Ammon's horn (tissue), 1 donor: ENCODE measurements around the gene ZDHHC14.
A peak's percentile ranks its signal among the peaks of the same experiment; 100 is the strongest.

Source experiments
- DNase-seq: peaks from one replicate; pipeline ENCODE4 v3.0.0-alpha.2; 2016; ENCODE audit warnings: low spot score

ZDHHC14 gene

DNA sequence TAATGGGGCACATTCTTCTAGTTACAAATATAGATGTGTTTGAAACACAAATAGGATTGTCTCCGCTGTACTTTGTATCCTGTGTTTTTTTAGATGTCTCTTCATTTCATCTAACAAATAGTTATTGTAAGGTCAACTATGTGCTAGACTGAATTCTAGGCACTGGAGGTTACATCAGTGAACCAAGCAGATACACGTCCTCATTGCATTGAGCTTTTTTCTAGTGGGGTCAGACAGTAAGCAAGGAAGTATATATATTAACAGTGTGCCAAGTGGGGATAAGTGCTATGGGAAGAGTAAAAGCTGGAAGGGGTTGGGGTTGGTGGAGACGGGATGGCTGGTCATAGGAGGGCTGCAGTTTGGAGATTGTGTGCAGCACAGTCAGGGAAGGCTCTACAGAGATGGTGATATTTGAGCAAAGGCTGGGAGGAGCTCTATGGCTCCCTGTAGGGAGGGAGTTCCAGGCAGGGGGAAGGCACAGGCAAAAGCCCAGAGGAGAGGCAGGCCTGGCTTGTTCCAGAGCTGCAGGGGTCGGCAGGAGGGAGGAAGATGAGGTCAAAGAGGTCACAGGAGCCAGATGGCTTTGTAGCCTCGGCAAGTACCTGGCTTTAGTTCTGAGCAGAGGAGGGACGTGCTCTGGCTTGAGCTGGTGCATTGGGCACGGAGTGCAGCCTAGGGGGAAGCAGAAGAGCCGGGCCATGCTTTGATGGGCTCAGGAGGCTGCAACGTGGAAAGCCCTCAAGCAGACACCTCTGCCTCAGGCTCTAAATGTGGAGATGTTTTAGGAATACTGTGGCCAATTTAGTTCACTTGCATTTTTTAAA lies 152.3 kb downstream of the ZDHHC14 start:
- no peak for DNase-seq

DNA sequence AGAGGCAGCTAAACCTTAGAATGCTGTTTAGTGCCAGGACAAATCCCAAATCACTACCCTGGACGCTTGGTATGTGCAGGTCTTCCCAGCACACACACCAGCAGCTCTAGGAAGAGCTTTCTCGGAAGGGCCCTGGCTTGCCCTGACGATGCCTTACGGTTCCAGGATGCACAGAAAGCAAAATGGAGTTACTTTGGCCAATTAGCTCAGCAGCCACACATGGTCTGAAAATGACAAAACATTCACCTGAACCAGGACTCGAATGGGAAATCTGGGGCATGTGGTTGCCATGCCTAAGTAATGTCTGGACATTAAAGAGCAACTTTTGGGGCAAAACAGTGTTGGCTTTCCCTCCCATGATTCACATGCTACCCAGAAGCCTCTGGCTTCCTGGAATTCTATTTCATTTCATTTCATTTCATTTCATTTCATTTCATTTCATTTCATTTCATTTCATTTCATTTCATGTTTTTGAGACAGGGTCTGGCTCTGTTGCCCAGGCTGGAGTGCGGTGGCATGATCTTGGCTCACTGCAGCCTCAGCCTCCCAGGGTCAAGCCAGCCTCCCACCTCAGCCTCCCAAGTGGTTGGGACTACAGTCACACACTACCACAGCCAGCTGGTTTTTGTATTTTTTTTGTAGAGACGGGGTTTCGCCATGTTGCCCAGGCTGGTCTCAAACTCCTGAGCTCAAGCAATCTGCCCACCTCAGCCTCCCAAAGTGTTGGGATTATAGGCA lies 153.3 kb downstream of the ZDHHC14 start:
- no peak for DNase-seq

DNA sequence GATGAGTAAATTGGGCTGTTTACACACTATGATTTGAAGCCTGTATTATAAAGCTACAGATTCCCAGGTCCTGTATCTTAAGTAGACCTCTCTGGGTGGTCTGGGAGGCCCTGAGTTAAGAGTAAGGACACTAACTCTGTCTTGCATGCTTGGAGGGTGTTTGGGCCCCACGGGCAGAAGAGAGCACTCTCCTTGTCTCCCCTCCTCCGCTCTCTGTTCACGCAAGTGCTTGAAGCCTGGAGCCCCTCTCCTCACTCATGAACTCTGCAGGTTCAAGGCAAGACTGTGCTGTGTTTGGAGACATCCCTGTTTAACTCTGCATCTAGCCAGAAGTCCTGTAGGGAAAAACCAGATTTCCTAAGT lies 154.0 kb downstream of the ZDHHC14 start:
- DNase-seq: no peak

DNA sequence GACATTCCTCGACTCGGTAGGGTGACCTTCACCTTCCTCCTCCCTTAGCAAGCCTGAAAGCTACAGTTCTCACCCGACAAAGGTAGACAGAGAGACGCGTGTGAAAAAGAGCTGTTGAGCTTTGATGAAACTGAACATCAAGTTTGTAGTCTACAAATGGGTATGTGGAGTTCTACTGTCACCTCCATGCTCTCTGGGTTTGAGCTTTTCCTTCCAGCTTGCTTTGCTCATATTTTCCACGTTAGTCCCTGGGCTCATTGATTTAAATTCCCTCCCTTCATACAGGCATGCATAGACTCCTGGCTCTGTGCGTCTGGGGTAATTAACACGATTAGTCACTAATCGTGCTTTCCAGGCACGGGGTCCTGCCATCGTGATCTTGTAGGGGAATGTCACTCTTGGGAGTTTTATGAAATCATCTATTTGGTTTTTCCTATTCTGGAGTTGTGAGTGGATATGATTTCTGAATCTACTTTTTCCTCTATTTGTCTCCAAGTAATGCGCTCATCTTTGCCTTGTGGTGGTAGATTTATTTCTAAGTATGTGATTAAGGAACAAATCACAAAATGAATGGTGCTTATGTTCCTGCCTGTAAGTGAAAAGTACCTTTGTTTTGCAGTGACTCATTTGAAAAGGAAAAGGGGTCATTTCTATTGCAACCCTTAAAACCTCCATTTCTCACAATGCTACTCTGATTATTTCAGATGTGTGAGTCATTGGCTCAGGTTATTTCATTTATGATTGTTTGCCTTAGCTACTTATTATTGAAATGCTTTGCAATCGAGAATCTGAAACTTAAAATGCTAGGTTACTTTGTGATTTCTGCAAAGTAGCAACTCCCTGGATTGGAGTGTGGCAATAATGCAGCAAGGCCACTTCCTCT lies 154.6 kb downstream of the ZDHHC14 start:
- DNase-seq: no peak

DNA sequence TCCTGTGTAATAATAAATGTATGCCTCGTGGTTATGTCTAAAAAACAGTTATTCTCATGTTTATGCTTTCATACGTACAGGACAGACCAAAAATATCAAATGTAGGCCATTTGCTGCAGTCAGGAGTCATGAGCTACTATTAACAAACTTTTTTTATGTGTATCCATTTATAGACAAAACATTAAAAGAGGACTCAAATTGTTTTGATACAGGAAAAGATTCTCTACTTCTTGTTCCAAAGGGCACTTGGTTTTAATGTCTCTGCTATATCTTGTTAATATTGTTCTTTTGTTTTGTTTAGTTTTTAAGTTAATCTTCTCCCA lies 155.2 kb downstream of the ZDHHC14 start:
- DNase-seq: no peak

DNA sequence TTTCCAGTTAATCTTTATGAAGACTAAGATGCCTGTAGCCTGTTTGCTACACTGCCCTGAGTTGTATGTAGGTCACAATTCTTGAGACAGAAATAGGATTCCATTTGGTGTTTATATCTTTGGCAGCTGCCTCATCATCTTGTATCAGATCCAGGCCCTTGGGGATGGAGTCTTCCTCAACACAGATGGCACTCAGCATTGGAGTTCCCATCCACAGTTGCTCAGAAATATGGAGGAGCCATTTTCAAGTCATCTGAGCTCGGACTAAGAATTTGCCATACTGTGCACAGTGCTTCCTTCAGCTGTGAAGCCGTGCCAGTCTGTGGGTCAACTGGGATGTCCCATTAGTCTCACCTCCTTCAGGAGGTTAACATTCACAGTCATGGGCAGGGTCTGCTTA lies 156.6 kb downstream of the ZDHHC14 start:
- DNase-seq: no peak

DNA sequence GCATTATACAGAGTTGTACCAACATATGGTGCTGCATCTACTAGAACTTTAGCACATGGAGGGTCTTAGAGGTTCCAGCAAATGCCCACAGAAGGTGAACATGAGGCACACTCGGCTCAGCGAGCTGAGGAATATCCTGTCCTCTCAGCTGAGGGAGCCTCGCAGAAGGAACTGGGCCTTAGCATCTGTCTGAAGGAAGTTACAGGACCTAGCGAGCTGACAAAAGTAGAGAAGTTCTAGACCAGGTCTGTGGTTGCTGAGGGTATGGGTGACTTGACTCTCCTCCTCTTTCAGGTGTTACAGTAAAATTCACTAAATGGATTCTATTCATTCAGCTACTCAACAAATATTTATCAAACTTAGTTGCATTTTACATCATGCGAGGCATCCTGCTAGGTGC lies 157.2 kb downstream of the ZDHHC14 start:
- DNase-seq: no peak

DNA sequence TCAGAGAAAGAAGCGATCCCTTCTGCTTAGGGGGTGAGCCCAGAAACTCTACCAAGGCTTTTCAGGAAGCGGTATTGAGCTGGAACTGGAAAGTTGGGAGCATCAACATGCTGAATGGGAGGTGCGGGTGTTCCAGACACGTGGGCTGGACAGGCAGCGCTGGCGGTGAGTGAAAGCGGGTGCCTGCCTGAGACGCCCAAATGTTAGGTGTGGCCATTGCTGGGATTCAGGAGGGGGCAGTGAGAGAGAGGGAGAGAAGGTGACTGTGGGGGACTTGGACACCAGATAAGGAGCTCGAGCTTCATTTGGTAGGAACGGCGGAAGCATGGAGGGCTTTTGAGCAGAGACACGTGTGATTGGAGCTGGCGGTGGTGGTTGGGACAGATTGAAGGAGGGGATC lies 157.7 kb downstream of the ZDHHC14 start:
- no peak for DNase-seq

DNA sequence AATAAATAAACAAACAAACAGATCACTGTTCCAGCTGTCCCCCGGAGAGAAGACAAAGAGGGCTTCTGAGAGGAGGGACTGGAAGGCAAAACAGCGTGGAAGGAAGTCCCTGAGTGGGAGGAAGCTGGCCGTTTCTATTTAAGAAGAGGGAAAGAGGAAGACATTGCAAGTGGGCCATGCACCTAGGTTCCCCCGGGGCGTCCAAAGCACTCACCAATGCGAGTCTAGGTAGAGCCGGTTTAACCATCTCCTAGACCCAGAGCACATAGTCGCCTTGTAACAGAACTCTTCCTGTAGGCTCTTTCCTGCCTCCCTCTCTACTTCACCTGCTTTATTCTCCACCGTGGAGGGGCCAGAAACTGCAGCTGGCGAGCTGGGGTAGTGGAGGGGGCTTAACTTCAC lies 158.4 kb downstream of the ZDHHC14 start:
- DNase-seq: peak; percentile 68

DNA sequence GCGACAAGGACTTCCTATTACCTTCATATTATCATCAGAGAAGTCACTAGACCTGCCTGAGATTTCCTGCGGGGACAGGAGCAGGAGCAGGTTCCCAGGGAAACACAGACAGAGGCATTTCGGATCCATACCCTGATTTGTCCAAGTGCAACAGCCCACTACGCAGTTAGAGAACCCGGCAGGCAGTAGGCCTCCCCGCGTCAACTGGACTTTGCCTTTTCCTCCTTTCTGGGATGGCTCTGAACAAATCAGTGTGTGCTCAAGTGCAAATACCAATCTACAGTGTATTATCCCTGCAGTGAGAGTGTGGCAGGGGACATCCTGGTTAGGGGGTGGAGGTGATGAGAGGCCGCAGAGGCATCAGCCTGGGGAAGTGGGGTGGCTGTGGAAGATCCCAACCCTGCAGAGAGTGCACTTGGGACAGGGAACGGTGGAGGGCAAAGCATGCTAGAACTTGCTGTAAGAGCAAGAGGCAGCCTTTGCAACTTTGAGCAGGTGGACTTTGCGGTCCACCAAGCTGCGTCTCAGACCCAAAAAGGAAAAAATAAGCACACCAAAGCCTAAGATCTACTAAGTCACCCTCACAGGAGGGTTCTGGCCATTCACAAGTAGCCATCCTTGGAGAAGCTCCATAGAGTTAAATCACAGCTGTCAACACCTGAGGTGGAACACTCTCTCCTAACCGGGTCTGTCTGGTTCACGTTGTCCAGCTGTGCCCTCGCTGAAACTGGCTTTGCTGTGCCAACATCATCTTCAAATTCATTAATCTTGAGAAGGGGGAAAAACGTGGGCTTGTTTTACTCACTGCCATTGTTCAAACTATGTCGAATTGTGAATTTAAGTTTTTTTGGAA lies 159.1 kb downstream of the ZDHHC14 start:
- no peak for DNase-seq

DNA sequence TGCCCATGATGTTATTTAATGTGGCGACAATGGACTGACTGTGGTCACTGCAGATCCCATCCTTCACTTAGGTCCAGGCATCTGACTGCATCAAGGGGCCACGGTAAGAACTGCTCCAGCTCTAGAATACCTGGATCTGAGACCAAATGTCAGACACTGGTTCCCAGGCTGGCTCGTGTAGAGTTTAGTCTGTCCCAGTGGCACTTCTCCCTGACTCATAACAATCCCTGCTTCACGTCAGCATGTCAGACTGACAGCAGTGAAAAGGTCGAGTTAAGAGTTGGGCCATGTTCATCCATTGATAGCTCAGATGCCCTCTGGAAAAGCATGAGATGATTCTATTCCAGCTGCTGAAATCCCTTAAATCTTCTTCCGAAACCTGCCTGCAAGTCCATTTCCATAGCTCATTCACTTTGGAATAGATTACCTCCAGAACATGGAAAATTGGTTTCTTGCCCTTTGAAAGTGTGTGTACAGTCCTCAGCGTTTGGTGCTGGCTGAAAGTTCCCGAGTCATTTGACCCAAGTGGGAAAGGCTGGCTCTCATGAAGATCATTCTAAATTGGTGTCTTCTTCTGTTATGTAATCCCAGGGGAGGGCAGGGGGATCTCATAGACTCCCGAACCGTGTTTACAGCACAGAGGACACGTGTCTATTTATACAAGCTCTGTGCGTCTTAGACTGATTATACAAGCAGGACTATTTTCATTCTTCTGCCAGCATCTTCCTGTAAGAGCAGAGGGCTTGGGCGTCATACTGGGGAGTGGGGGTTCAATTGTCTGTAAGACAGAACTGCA lies 160.8 kb downstream of the ZDHHC14 start:
- no peak for DNase-seq

DNA sequence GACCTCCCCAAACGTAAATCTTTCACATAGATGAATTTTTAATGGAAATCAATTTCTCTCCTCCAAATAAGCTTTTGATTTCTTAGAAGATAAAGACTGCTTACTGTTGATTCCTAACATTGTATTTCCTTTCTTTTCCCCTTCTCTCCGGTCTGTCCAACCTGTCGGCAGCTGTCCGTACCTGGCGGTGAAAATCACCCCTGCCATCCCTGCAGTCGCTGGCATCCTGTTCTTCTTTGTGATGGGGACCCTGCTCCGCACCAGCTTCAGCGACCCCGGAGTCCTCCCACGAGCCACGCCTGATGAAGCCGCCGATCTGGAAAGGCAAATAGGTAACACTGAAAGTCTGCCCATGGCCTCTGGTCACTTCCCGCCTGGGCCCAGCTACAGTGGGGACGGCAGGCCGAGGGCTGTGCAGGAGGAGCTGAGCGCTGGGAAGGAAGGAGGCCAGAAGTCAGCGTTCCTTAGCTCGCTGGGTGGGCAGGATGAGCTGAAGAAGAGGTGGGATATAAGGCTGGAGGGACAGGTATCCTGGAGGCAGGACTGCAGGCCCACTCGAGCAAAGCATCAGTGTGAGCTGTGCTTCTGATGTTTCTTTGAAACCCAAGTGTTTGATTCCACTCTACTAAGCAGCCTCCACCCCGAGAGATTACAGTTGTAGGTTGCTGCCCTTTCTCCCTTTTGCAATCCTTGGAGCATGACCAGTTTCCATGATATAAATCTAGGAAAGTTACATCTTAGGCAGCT lies 161.6 kb downstream of the ZDHHC14 start:
- no peak for DNase-seq

DNA sequence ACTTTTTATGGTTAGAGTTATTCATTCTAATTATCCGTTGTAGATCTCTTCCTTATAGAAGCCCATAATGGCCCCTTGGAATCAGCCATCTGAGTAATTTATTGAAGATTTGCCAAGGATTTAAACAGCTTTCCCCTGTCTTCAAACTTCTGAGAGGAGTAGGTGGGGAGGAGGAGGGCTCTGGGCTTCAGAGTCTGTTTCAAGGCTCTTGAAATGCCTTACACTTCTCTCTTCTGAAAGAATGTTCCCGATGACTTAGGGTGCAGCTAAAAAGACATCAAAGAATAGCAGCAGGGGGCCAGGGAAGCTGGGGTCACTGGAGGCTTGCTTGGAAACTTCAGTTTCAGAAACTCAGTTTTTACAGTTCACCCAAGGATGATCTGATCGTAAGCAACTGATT lies 165.3 kb downstream of the ZDHHC14 start:
- no peak for DNase-seq

DNA sequence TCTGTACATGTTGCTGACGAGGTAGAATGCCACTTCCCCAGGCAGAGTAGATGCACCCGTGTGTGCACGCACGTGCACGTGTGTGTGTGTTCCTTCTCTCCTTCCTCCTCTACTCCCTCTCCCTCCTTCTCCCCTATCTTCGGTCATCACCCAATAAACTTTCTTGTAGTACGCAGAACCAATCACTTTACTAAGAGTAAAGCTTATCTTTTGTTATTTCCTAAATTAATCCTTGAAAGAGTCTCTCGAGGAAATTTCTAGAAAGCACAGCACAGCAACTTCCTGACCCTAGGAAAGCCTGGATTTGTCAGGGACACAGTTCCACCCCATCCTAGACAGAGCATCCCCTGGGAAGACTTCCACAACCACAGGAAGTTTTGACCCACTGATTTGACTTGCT lies 166.1 kb downstream of the ZDHHC14 start:
- DNase-seq: no peak

DNA sequence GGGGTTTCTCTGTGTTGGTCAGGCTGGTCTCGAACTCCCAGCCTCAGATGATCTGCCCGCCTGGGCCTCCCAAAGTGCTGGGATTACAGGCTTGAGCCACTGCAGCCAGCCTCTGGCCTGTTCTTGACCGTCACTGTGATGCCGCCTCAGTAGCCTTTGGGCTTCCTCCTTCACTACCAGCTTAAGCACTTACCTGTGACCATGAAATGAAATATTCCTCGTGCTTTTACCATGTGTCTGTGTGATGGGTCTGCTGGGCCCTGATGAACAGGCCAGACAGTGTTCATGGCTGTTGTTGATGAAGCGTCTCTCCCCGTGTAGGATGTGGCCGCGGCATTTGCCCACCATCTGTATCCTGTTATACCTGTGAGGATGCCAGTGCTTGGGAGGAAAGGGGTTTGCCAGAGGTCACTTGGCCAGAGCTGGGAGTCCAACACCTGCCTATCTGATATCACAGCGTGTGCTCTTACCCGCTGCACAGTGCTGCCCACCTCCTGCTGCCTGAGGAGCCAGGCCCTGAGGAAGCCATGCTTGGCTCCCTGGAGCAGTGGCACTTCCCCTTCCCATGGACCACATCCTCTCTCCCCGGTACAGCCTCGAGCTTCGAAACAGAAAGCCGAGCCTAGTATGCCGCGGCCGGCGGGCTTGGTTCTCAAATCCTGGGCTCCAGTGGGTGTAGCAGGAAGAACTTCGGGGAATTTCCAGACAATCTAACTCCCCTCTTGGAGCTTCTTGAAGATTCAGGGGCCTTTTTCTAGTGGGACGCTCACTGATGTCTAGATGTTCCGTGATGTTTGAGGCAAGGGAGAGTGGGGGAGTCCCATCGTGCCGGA lies 167.9 kb downstream of the ZDHHC14 start:
- DNase-seq: no peak

DNA sequence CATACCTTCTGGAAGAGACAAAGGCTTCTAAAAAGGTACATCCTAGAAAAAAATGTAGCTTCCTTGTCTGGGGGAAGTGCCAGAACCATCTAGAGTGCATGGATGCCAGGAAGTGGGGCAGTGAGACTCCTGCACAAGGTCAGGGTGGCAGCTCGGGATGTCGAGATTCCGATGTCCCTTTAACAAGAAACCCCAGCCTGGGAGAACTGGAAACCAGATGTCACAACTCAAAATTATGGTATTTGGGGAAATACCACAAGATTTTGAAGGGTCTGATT lies 168.4 kb downstream of the ZDHHC14 start:
- no peak for DNase-seq

DNA sequence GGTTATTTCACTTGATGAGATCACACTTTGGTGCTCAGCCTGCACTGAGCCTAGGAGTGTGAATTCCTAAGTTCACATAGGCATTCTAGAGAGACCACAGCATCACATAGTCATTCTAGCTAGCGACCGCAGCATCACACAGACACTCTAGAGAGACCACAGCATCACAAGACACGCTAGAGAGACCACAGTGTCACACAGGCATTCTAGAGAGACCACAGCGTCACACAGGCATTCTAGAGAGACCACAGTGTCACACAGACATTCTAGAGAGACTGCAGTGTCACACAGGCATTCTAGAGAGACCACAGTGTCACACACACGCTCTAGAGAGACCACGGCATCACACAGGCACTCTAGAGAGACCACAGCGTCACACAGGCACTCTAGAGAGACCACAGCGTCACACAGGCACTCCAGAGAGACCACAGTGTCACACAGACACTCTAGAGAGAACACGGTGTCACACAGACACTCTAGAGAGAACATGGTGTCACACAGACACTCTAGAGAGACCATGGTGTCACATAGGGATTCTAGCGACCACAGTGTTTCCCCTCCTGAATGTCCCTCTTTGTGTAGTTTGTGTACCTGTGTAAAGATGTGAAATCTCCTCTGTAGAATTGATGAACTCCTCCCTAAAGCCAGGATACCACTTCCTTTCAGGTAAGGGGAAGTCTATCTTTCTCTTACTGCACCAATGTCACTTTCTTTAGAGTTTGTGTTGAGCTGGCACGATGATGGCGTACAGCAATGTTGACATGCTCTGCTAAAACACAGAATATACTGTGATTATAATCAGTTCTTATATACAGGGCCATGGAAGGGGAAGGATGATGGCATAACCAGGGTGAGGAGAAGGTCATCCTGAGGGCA lies 169.4 kb downstream of the ZDHHC14 start:
- DNase-seq: no peak

DNA sequence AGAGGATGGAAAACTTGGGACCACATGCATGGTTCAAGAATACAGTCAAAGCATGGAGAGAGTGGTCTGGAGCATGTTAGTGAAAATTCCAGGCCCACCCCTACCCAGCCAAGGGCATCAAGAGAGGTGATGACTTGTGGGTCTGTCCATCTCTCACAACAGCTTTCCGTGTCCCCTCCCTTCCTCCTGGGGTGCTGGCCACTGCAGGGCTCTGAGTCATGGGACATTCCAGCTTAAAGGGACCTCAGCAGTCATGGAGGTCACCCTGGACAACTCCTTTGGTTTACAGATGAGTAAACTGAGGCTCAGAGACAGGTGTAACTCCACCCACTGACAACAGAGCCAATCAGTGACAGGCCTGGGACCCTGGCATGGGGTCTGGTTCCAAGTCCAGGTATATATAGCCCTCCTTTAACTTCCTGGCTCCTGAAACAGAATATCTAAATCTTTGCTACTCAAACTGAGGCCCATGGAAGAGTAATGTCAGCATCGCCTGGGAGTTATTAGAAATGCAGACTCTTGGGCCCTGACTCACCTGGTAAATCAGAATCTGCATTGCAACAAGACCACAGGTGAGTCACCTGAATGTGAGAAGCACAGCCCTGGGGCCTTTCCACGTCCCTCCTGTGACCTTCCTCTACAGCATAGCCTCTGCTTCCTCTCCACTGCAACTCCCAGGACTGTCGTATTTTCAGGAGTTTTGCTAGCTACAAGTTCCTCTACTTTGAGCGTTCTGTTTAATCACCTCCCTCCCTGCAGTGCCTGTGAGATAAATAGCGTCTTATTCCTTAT lies 170.2 kb downstream of the ZDHHC14 start:
- DNase-seq: no peak
